ENCODE results near the gene SEMA5A.

Gene SEMA5A

GRCh38 chr5:9545992-9546851, at the start of gene SEMA5A:
TSS of gene SEMA5A (minus strand) at chr5:9546075. CDS start at chr5:9379946, 166,129 bp downstream.
- FAIRE-seq = no peak

DNA sequence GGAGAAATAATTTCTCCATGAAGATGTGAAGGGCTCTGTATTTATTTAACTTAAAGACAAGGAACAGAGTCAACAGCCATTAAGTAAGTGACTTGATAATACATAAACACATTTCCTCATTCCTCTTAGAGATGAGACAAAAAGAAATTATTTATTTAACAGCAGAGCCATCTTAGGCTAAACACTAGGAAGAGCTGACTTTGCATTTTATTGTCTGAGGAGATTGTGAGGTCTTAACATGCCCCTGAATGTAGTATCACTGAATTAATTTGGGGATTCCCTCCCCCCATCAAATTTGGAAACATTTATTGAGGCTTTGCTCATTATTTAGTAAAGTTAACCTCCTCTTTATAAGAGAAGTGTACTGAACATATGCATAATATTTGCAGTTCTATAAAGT, 49.0 kb upstream of the SEMA5A start:
- FAIRE-seq = no peak

GRCh38 chr5:9589049-9589835, 43.4 kb upstream of the SEMA5A start:
- FAIRE-seq = no peak

DNA sequence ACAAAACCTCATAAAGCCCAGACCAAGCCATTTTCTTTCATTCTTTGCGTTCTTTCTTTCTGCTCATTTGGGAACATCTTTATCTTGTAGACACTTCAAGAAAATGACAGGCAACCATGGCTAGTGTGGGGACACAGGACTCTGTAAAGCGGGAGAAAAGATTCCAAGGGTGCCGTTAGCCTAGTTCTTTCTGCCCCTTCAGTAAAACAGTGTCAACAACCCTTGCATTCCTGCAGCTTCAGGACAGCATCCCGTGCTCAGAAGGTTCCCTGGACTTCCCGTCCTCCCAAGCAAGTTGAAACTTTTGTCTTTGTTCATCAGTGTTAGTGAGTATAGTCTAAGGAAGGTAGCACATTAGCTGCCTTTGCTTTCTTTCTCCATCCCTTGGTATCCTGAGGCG, 42.4 kb upstream of the SEMA5A start:
- no peak for FAIRE-seq

GRCh38 chr5:9587135-9587534, 41.3 kb upstream of the SEMA5A start:
- FAIRE-seq = no peak

DNA sequence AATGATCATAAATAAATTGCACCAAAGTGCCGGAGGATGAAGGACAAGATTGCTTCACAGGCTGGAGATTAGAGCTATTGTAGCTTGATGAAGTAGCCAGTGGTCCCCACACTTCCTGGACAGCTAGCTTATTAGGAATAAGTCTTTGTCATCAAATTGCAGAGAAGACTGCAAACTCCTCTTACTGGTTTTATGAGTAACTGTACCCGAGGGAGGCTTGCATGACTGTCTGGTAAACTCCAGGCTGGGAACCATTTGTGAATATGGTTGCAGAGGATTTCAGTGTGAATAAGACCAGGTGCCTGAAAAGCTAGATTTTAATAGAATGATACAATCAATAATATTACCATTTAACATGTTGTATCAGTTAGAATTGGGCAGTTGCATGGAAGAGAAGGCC, 36.5 kb upstream of the SEMA5A start:
- FAIRE-seq = no peak

- FAIRE-seq = no peak
Measured at GRCh38 chr5:9573796-9574195, 27.9 kb upstream of the SEMA5A start.

GRCh38 chr5:9572246-9572645, 26.4 kb upstream of the SEMA5A start:
- no peak for FAIRE-seq

- FAIRE-seq = no peak
Measured at GRCh38 chr5:9570876-9571275, 25.0 kb upstream of the SEMA5A start.

DNA sequence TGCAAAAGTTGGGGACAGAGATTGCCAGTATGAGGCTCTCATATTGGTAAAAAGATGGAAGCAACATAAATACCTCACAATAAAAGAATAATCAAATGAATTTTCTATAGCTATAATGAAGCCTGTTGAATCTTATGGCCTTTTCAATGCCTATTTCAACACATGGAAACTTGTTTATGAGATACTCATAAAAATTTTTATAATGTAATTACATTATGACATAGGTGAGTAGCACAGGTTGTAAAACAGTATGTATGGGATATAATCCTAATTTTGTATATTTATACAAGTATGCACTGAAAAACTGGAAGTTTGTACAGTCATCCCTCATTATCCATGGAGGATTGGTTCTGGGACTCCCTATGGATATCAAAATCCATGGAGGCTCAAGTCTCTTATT, 21.2 kb upstream of the SEMA5A start:
- FAIRE-seq = no peak

DNA sequence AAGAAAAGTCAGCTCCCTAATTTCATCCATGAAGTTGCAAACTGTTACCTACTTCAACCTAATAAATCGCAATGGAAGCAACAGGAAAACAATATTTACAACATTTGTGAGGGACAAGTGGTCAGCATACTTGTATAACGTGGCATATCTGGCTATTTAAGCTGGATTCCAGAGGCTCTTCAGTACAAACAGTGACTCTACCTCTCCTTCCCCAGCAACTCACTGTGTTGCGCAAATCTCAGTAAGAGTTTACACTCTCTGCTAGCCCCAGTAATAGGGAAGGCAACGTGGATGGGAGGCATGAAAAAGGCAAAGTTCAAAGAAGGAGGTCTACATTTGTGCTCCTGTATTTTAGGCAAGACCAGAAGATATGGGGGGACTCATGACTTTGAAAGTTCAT, 18.9 kb upstream of the SEMA5A start:
- FAIRE-seq = no peak

- FAIRE-seq = no peak
Measured at GRCh38 chr5:9562141-9562540, 16.3 kb upstream of the SEMA5A start.

- FAIRE-seq = no peak
Measured at GRCh38 chr5:9559965-9560364, 14.1 kb upstream of the SEMA5A start.

DNA sequence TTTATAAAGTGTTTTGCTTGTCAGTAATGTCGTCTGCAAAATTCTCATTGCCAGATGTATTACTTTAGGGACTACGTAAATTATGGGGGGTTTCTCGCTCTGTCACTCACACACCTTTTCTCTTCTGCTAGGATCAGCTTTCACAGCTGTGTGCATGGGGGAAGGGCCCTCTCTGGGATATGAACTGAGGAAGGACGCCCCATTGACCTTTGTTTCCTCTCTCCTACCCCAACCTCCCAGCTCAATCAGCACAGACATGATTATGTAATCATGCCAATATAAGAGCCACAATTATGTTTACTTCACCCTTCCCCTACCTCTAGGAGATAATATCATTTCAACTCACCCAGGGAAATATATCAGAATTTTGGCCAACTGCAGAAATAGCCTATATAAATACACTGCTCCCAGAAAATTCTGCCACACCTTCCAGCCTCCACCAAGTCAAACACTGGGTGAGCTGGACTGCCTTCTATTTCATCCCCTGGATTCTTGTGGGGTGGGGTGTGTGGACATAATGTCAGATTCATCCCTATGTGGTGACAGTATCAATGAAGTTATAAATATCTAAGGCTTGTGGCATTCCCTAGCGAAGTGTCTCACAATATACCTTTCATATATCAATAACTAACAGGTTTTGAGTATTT, 12.6 kb upstream of the SEMA5A start:
- no peak for FAIRE-seq

DNA sequence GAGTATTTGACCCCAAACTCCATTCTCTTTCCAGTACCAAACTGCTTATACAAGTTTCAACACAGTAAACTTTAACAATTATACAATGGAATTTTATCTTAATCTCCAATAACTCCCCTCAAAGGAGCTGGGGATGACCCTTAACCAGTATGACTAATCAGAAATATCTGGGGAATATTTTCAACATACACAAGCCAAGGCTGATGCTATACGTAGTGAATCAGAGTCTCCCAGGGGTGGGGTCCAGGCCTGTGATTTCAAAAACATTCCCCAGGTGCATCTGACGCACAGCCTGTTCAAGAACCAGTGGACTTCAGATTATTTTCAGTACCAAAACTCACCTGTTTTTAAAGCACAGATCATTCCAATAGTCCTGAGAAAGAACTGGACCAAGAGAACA, 11.8 kb upstream of the SEMA5A start:
- no peak for FAIRE-seq

GRCh38 chr5:9555961-9556360, 10.1 kb upstream of the SEMA5A start:
- FAIRE-seq = no peak

GRCh38 chr5:9554122-9554521, 8.2 kb upstream of the SEMA5A start:
- FAIRE-seq = no peak

DNA sequence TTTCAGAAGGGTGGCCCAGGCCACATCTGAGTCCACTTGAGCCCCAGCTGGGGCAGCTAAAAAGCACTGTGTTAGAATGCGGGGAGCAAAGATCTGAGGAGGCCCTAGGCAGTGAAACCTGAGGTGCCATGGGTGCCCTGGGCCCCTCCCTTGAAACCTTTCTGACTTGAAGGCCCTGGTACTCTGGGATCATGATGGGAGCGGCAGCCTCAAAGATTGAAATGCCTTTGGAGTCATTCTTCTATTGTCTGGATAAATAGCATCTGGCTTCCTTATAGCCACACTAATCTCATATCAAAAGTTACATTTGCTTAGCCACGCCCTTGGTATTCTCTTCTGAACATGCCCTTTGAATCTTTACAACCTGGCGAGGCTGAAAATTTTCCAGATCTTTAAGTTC, 7.7 kb upstream of the SEMA5A start:
- FAIRE-seq = no peak

GRCh38 chr5:9551567-9552537, 6.0 kb upstream of the SEMA5A start:
- no peak for FAIRE-seq

- no peak for FAIRE-seq
Measured at GRCh38 chr5:9549941-9550340, 4.1 kb upstream of the SEMA5A start.

DNA sequence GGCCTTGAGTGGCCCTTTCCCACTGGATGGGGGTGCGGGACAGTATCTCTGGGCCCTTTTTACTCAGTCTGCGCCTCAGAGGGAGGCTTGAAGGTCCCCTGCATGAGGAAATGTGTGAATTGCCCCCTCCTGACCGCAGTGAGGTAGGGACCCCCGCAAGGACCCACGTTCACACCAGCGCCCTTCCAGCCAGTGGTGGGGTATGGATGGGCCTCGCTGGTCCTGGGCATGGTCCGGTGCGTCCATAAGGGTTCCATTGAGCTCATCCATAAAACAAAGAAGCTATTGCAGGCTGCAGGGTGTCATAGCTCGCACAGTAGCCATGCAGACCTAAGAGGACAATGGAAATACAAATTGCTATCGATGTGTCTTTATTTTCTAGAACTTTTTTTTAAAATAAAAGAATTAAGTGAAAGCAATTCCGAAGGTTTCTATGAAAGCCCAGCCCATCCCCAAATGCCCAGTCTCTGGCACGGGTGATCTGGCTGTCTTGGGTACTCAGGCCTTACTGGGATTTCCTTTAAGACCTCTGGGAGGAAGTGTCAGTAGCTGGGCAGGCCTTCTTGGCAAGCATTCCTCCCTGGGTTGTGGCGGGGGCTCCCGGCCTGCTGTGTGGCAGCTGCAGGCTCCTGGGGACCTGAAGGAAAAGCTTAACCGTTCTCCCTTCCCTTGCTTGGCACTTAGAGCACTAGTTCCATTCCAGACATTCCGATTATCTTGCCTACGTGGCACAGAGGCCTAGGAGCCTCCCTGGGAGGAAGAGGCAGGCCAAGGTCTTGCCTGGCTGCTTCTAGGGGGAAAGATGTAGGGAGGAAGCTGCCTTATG, 1.5 kb upstream of the SEMA5A start:
- FAIRE-seq = no peak
